Muscle layer of duodenum (tissue), 2 donors: ENCODE results near the gene PIGC.
"Not testable (repeated sequence)": the region's sequence is repeated elsewhere in the genome, so short reads cannot be mapped to it uniquely, and the experiment has no call there.

ENCODE experiments used
- H3K27ac ChIP-seq: one replicate; pipeline ENCODE4 v1.7.0; 2013; ENCODE audit warnings: mild to moderate bottlenecking, low read length
- H3K27me3 ChIP-seq: one replicate; pipeline ENCODE4 v1.7.0; 2013; ENCODE audit warnings: low read depth, mild to moderate bottlenecking, control low read depth, low read length
- H3K36me3 ChIP-seq, 2 donors: one replicate each; pipeline ENCODE4 v1.7.0; 2013; ENCODE audit warnings: low read length in 2 of 2, control low read depth in 1 of 2, mild to moderate bottlenecking in 1 of 2; ENCODE audit not compliant: insufficient read depth in 2 of 2, control insufficient read depth in 1 of 2
- H3K4me1 ChIP-seq, 2 donors: one replicate each; pipeline ENCODE4 v1.7.0; 2013; ENCODE audit warnings: low read length in 2 of 2, mild to moderate bottlenecking in 2 of 2, control low read depth in 1 of 2, moderate library complexity in 1 of 2; ENCODE audit not compliant: insufficient read depth in 2 of 2, control insufficient read depth in 1 of 2
- H3K4me3 ChIP-seq, 2 donors: one replicate each; pipeline ENCODE4 v1.7.0; 2013; ENCODE audit warnings: low read length in 2 of 2, low read depth in 1 of 2, mild to moderate bottlenecking in 1 of 2
- H3K9me3 ChIP-seq, 2 donors: one replicate each; pipeline ENCODE4 v1.7.0; 2013; ENCODE audit warnings: low read length in 2 of 2, control low read depth in 1 of 2, mild to moderate bottlenecking in 1 of 2; ENCODE audit not compliant: control insufficient read depth in 1 of 2
- donor health status: healthy.

PIGC gene

DNA sequence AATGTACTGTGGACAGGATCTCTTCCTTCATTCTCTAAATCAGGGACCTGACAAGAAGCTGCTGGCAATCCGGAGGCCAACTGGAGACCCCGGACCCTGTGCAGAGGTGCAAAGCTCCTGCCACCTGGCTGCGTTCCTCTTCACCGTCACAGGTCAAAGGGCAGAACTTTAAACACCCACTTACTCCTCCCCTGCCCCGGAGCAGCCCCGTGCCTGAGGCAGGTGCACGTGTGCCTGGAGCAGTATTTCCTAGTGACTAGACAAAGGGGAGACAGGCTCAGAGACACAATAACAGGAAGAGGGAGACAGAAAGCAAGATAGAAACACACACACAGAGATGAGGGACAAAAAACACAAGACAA is 6.6 kb upstream of the PIGC start:
- no peak overlapping the region for H3K4me3 ChIP-seq
- no peaks in the 10 kb centered on the region for H3K9me3 ChIP-seq
- no peaks in the 10 kb centered on the region for H3K27me3 ChIP-seq
- no peaks in the 10 kb centered on the region for H3K36me3 ChIP-seq
- peaks cover 0 to 11% of the 10 kb centered on the region in 2 donors for H3K4me1 ChIP-seq
- H3K27ac ChIP-seq: peak overlapping the region; percentile 27

DNA sequence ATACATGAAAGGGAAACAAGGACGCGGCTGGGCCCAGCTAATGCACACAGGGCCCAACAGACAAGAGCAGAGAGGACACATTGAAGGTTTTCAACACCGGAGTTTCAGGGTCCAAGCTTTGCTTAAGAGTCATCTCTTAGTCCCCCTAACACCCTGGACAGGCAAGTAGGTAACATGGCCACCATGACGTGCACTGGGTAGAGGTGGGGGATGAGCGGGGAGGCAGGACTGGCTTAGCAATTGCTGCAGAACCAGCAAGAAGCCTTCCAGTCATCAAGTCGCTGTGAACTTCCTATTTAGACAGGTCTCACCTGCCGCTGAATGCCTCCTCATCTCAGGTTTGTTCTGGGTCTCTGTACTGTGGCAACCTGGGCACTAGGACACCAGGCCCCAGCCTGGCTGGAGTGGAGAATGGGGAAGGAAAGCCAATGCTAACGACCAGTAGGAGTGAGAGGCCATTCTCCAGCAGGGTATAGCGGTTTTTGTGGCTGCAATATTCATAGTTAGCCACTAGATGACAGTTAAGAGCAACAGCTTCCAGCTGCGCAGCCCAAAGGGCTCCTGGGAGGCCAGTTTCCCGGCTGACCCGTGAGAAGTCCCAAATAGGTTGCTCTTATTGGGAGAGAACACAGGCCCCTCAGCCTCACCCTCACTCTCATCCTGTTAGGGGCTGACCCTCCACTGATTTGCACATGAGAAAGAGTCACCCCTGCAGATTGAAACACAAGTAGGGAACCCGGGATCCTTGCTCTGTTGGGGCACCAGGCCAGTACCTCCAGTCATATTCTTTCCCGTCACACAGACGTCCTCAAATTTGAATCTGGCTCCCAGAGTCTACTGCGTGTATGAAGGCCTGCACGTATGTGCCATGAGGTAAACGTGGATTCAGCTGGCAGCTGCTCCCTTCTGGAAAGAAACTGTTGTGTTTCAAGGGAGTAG is 6.0 kb upstream of the PIGC start:
- H3K27ac ChIP-seq: peak overlapping the region; percentile 27
- peaks cover 0 to 11% of the 10 kb centered on the region in 2 donors for H3K4me1 ChIP-seq
- H3K4me3 ChIP-seq: no peak overlapping the region
- no peaks in the 10 kb centered on the region for H3K27me3 ChIP-seq
- no peaks in the 10 kb centered on the region for H3K36me3 ChIP-seq
- H3K9me3 ChIP-seq: no peaks in the 10 kb centered on the region

- H3K36me3 ChIP-seq: no peaks in the 10 kb centered on the region
- H3K27ac ChIP-seq: no peak overlapping the region
- H3K4me3 ChIP-seq: no peak overlapping the region
- no peaks in the 10 kb centered on the region for H3K27me3 ChIP-seq
- no peaks in the 10 kb centered on the region for H3K9me3 ChIP-seq
- peaks cover 0 to 11% of the 10 kb centered on the region in 2 donors for H3K4me1 ChIP-seq
These were observed 5.2 kb upstream of the PIGC start for GRCh38 chr1:172448995-172449584.

DNA sequence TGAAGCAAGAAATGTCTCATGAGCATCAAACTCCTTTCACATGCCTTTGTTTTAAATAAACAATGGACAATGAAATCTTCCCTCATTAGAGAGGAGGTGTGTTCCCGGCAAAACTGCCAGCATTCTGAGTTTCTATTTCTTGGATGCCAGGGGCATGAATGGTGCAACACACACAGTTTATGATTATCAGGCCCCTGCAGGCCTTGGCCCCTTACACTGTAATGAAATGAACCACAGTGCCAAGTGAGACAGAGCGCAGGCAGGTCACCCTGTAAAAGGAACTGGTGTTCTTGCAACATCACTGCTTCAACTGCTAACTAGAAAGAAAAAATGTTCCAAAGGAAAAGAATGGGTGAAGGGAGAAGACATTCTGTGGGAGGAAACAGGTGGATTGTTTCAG is 3.8 kb upstream of the PIGC start:
- Histone ChIP-seq H3K36me3 (no peaks in the 10 kb centered on the region), H3K27me3 (no peaks in the 10 kb centered on the region), H3K4me3 (no peak overlapping the region), H3K27ac (no peak overlapping the region), H3K4me1 (peaks cover 5 to 16% of the 10 kb centered on the region in 2 donors), H3K9me3 (no peaks in the 10 kb centered on the region)

- Histone ChIP-seq H3K27ac (no peak overlapping the region), H3K9me3 (no peaks in the 10 kb centered on the region)
These were observed 2.7 kb upstream of the PIGC start for GRCh38 chr1:172446547-172446946.

GRCh38 chr1:172442843-172443565 is 865 bp downstream of the PIGC start:
- peaks cover 0 to 6% of the 10 kb centered on the region in 2 donors for H3K36me3 ChIP-seq
- peak overlapping the region; percentile 77 to 87 for H3K4me3 ChIP-seq
- H3K9me3 ChIP-seq: no peaks in the 10 kb centered on the region
- H3K27me3 ChIP-seq: no peaks in the 10 kb centered on the region
- H3K27ac ChIP-seq: peak overlapping the region; percentile 25
- peaks cover 5 to 18% of the 10 kb centered on the region in 2 donors for H3K4me1 ChIP-seq

More at GRCh38 chr1:172446547-172446946, 2.7 kb upstream of the PIGC start:
- Histone ChIP-seq H3K4me3 (no peak overlapping the region), H3K27me3 (no peaks in the 10 kb centered on the region), H3K4me1 (peaks cover 5 to 24% of the 10 kb centered on the region in 2 donors), H3K36me3 (peaks cover 0 to 4% of the 10 kb centered on the region in 2 donors)

DNA sequence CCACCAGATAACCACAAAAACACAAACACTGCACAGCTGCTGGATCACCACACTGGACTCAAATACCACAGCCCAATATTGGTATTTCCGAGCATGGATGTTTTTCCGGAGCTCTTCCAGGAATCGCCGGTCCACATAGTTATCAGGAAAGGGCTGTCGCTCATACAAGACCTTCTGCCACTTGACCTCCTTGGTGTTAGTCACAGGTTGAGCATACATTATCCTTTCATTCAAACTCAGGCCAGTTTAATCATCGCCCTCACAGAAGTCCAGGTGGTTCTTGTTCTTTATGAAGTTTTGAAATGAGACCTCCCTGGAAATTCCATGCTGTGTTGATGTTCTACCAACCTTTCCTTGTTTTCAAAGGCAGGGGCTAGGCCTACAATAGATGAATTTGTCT is 1.5 kb downstream of the PIGC start:
- Histone ChIP-seq H3K27ac (no peak overlapping the region), H3K27me3 (no peaks in the 10 kb centered on the region), H3K4me1 (peaks cover 5 to 18% of the 10 kb centered on the region in 2 donors), H3K36me3 (peaks cover 0 to 6% of the 10 kb centered on the region in 2 donors), H3K9me3 (no peaks in the 10 kb centered on the region), H3K4me3 (peak overlapping the region; percentile 77 to 87)

DNA sequence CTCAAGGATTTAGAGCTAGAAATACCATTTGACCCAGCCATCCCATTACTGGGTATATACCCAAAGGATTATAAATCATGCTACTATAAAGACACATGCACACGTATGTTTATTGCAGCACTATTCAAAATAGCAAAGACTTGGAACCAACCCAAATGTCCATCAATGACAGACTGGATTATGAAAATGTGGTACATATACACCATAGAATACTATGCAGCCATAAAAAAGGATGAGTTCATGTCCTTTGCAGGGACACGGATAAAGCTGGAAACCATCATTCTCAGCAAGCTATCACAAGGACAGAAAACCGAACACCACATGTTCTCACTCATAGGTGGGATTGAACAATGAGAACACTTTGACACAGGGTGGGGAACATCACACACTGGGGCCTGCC is 6.7 kb downstream of the PIGC start:
- H3K9me3 ChIP-seq: not testable (repeated sequence)

GRCh38 chr1:172431721-172432192 is 12.1 kb downstream of the PIGC start:
- H3K4me1 ChIP-seq: no peaks in the 10 kb centered on the region
- H3K36me3 ChIP-seq: no peaks in the 10 kb centered on the region
- no peaks in the 10 kb centered on the region for H3K27me3 ChIP-seq
- no peak overlapping the region for H3K4me3 ChIP-seq
- H3K9me3 ChIP-seq: no peaks in the 10 kb centered on the region
- H3K27ac ChIP-seq: no peak overlapping the region

More for the DNA sequence above, 6.7 kb downstream of the PIGC start:
- H3K4me3 ChIP-seq, H3K27me3 ChIP-seq, H3K36me3 ChIP-seq, H3K4me1 ChIP-seq, H3K27ac ChIP-seq: not testable (repeated sequence)

- Histone ChIP-seq H3K36me3 (no peaks in the 10 kb centered on the region), H3K27ac (no peak overlapping the region), H3K27me3 (no peaks in the 10 kb centered on the region), H3K4me1 (no peaks in the 10 kb centered on the region), H3K9me3 (no peaks in the 10 kb centered on the region), H3K4me3 (no peak overlapping the region)
These were observed 12.7 kb downstream of the PIGC start for GRCh38 chr1:172431204-172431603.

DNA sequence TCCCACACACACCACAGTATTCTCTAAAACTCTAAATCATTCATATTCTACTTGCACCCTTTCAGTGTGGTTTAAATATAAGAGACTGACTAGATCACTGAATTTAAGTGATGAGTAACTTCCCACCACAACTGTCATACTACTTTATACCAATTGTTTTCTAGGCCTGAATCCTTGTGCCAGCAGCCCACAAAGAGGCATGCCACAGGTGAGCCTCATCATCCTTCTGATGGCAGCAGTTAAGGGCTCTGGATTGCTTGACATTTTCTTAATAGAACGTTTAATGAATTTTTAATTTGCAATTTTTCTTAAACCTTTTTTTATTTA is 13.8 kb downstream of the PIGC start:
- no peaks in the 10 kb centered on the region for H3K9me3 ChIP-seq
- no peak overlapping the region for H3K27ac ChIP-seq
- no peaks in the 10 kb centered on the region for H3K4me1 ChIP-seq

More for the DNA sequence above, 13.8 kb downstream of the PIGC start:
- Histone ChIP-seq H3K36me3 (no peaks in the 10 kb centered on the region), H3K4me3 (no peak overlapping the region), H3K27me3 (no peaks in the 10 kb centered on the region)
